HG02759 (cell line): ENCODE data around the gene SOX18.
"Not testable (repeated sequence)": the region's sequence is repeated elsewhere in the genome, so short reads cannot be mapped to it uniquely, and the experiment has no call there.

Experiments used
- ATAC-seq: cut with Tn5 transposase; IDR thresholded peaks from one replicate; pipeline ENCODE4 v1.9.1; 2021; ENCODE audit warnings: mild to moderate bottlenecking, moderate library complexity; ENCODE audit not compliant: unreplicated experiment

SOX18 gene

GRCh38 chr20:64049060-64049877, at the start of gene SOX18:
Gene SOX18 (minus strand): TSS chr20:64049639. CDS start chr20:64049516, 123 bp downstream.
- ATAC-seq = no peak

- no peak for ATAC-seq
Observed at GRCh38 chr20:64098471-64099013, 49.1 kb upstream of the SOX18 start.

GRCh38 chr20:64096535-64096934, 47.1 kb upstream of the SOX18 start:
- ATAC-seq = no peak

- ATAC-seq = no peak
Observed at GRCh38 chr20:64095927-64096326, 46.5 kb upstream of the SOX18 start.

- no peak for ATAC-seq
Observed at GRCh38 chr20:64095455-64095854, 46.0 kb upstream of the SOX18 start.

GRCh38 chr20:64093013-64093503, 43.6 kb upstream of the SOX18 start:
- ATAC-seq = no peak

- no peak for ATAC-seq
Observed at GRCh38 chr20:64092258-64093012, 43.0 kb upstream of the SOX18 start.

- ATAC-seq = no peak
Observed at GRCh38 chr20:64091770-64092169, 42.3 kb upstream of the SOX18 start.

- ATAC-seq = no peak
Observed at GRCh38 chr20:64091340-64091739, 41.9 kb upstream of the SOX18 start.

- no peak for ATAC-seq
Observed at GRCh38 chr20:64090165-64090564, 40.7 kb upstream of the SOX18 start.

GRCh38 chr20:64088586-64088985, 39.1 kb upstream of the SOX18 start:
- not testable (repeated sequence) for ATAC-seq

- ATAC-seq = not testable (repeated sequence)
Observed at GRCh38 chr20:64087226-64087825, 37.9 kb upstream of the SOX18 start.

- no peak for ATAC-seq
Observed at GRCh38 chr20:64086801-64087200, 37.4 kb upstream of the SOX18 start.

- no peak for ATAC-seq
Observed at GRCh38 chr20:64084685-64085152, 35.3 kb upstream of the SOX18 start.

- ATAC-seq = no peak
Observed at GRCh38 chr20:64083804-64084684, 34.6 kb upstream of the SOX18 start, which contains the start of gene LKAAEAR1. Gene LKAAEAR1 (minus strand): TSS chr20:64084398. CDS start chr20:64084219, 179 bp downstream.

- no peak for ATAC-seq
Observed at GRCh38 chr20:64083378-64083803, 34.0 kb upstream of the SOX18 start.

GRCh38 chr20:64082820-64083377, 33.5 kb upstream of the SOX18 start:
- ATAC-seq = no peak

GRCh38 chr20:64082126-64082731, 32.8 kb upstream of the SOX18 start:
- ATAC-seq = no peak

- ATAC-seq = no peak
Observed at GRCh38 chr20:64081624-64081964, 32.2 kb upstream of the SOX18 start.
